Adrenal gland (tissue), 5 donors: ENCODE measurements around the gene TPK1.

ENCODE experiments used
- POLR2A ChIP-seq, 2 donors: fragments of 450-650 bp; IDR thresholded peaks; one replicate each; pipeline ENCODE4 v1.6.1; 2017; ENCODE audit warnings: antibody characterized with exemption in 2 of 2, mild to moderate bottlenecking in 2 of 2, moderate library complexity in 1 of 2
- TF ChIP-seq, protein P1 (sequence below), 6 experiments: fragments of 450-650 bp in 4 of 6; fragments of 200-600 bp in 2 of 6; sonication (generic) in 1 of 6; IDR thresholded peaks; 1 replicate in 5 of 6; 2 replicates in 1 of 6; pipeline versions ENCODE4 v1.5.1 to v1.8.0; 2016 to 2021; ENCODE audit warnings: antibody characterized with exemption in 6 of 6, mild to moderate bottlenecking in 2 of 6, moderate library complexity in 1 of 6
- donor health status: DM: no; HTN: no; CAD: no.

DNA sequence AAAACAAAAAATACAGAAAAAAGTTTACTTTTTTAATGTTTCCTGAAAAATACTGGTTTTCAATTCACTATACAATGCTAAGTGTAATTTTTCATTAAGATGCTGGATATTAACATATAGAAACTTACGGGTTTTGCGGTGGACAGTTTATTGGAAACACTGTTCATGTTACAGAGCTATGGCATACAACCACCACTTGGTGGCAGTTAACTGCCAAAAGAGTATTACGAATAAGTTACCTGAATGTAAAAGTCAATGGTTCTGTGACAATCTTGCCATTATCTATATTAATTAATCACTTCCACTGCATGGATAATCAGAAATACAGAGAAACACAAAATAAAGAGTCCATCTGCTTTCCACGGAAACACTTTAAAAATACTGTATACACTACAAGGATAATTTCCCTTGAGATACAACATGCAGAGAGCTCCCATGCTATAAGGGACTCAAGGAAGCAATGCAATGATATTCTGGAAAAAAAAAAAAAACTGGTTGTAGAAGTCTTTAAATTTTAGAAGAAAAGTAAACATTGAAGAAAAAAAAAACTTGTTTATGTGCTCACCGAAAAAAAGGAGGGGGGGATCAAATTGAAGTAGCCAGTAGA is 97.0 kb downstream of the TPK1 start:
- TF ChIP-seq, protein P1, sequence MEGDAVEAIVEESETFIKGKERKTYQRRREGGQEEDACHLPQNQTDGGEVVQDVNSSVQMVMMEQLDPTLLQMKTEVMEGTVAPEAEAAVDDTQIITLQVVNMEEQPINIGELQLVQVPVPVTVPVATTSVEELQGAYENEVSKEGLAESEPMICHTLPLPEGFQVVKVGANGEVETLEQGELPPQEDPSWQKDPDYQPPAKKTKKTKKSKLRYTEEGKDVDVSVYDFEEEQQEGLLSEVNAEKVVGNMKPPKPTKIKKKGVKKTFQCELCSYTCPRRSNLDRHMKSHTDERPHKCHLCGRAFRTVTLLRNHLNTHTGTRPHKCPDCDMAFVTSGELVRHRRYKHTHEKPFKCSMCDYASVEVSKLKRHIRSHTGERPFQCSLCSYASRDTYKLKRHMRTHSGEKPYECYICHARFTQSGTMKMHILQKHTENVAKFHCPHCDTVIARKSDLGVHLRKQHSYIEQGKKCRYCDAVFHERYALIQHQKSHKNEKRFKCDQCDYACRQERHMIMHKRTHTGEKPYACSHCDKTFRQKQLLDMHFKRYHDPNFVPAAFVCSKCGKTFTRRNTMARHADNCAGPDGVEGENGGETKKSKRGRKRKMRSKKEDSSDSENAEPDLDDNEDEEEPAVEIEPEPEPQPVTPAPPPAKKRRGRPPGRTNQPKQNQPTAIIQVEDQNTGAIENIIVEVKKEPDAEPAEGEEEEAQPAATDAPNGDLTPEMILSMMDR (IDR thresholded peaks at IDR 0.05) = peak; percentile 37 to 75 (median 59)
- TF ChIP-seq POLR2A (IDR thresholded peaks at IDR 0.05) = no peak
